Chondrocyte (in vitro differentiated cells): ENCODE measurements around the gene EXD3. TPM values are rescaled to one million over a fixed set of nuclear protein-coding genes. Genes with fewer than 3 reads are reported as not detected.

Source experiments
- DNase-seq: peaks from one replicate; pipeline ENCODE4 v3.0.0; 2021; ENCODE audit warnings: mixed read lengths, low spot score
- H3K27ac Mint-ChIP-seq: one replicate; pipeline ENCODE4 v1.8.0; 2021; ENCODE audit warnings: mild to moderate bottlenecking, moderate library complexity, mixed read lengths; ENCODE audit not compliant: unreplicated experiment
- H3K27me3 Mint-ChIP-seq: 2 replicates; pipeline ENCODE4 v1.8.0; 2021; ENCODE audit warnings: low read depth, mixed read lengths
- H3K36me3 Mint-ChIP-seq: 2 replicates; pipeline ENCODE4 v1.8.0; 2021; ENCODE audit warnings: low read depth, mixed read lengths
- H3K4me1 Mint-ChIP-seq: 2 replicates; pipeline ENCODE4 v1.8.0; 2021; ENCODE audit warnings: low read depth, mild to moderate bottlenecking, mixed read lengths
- H3K4me3 Mint-ChIP-seq: one replicate; pipeline ENCODE4 v1.8.0; 2021; ENCODE audit warnings: mild to moderate bottlenecking, moderate library complexity, mixed read lengths; ENCODE audit not compliant: unreplicated experiment
- H3K9me3 Mint-ChIP-seq: 2 replicates; pipeline ENCODE4 v1.8.0; 2021; ENCODE audit warnings: low read depth, mixed read lengths
- total RNA-seq: library from RNA; stranded (reverse); gene quantifications from 3 replicates; pipeline ENCODE4 v1.2.1, GENCODE V29; 2021
- TF ChIP-seq, protein P1 (sequence below): fragments of 200-600 bp; sonication (generic); IDR thresholded peaks from 2 replicates; pipeline ENCODE4 v1.5.0; 2021; ENCODE audit warnings: antibody characterized with exemption, mild to moderate bottlenecking, moderate library complexity

The EXD3 gene
- total RNA-seq, 1 donor from 2014 or later: 11.6 TPM

GRCh38 chr9:137460363-137461315 lies 37.7 kb upstream of the EXD3 start:
- Mint-ChIP-seq H3K27ac (no peak overlapping the region), H3K27me3 (no peaks in the 10 kb centered on the region), H3K4me1 (peaks cover 23% of the 10 kb centered on the region), H3K9me3 (no peaks in the 10 kb centered on the region), H3K36me3 (peaks cover 1% of the 10 kb centered on the region), H3K4me3 (no peak overlapping the region)
- DNase-seq: no peak
- TF ChIP-seq, protein P1, sequence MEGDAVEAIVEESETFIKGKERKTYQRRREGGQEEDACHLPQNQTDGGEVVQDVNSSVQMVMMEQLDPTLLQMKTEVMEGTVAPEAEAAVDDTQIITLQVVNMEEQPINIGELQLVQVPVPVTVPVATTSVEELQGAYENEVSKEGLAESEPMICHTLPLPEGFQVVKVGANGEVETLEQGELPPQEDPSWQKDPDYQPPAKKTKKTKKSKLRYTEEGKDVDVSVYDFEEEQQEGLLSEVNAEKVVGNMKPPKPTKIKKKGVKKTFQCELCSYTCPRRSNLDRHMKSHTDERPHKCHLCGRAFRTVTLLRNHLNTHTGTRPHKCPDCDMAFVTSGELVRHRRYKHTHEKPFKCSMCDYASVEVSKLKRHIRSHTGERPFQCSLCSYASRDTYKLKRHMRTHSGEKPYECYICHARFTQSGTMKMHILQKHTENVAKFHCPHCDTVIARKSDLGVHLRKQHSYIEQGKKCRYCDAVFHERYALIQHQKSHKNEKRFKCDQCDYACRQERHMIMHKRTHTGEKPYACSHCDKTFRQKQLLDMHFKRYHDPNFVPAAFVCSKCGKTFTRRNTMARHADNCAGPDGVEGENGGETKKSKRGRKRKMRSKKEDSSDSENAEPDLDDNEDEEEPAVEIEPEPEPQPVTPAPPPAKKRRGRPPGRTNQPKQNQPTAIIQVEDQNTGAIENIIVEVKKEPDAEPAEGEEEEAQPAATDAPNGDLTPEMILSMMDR: no peak

DNA sequence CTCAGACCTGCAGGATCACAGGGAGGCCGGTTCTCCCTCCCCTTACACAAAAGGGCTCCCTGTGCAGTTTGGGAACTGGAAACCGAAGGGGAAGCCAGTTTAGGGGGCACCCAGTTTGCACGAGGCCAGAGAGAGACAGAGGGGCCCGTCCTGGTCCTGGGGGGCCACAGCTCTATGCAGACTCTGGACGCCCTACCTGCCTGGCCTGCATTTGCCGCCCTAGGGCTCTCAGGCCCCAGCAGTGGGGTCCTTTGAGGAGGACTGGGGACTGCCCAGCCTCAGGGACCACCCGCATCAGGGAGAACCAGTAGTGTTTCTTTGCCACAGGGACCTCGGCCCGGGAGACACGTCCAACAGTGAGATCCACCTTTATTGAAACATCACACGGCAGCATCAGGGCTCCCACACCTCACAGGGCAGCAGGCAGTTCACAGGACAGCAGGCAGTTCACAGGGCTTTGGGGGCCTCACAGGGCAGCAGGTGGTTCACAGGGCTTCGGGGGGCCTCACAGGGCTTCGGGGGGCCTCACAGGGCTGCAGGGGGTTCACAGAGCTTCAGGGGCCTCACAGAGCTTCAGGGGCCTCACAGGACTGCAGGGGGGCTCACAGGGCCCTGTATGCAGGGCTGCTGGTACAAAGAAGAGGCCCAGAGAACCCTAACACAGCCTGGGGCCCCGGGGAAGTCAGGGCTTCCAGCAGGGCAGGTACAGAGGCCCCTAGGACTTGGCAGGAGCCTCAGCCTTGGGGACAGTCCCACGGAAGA lies 36.8 kb upstream of the EXD3 start:
- DNase-seq: no peak
- Mint-ChIP-seq H3K27ac (no peak overlapping the region), H3K4me1 (peaks cover 31% of the 10 kb centered on the region), H3K9me3 (no peaks in the 10 kb centered on the region), H3K36me3 (peaks cover 2% of the 10 kb centered on the region), H3K27me3 (no peaks in the 10 kb centered on the region), H3K4me3 (peak overlapping the region; percentile 40)
- TF ChIP-seq, protein P1: no peak

DNA sequence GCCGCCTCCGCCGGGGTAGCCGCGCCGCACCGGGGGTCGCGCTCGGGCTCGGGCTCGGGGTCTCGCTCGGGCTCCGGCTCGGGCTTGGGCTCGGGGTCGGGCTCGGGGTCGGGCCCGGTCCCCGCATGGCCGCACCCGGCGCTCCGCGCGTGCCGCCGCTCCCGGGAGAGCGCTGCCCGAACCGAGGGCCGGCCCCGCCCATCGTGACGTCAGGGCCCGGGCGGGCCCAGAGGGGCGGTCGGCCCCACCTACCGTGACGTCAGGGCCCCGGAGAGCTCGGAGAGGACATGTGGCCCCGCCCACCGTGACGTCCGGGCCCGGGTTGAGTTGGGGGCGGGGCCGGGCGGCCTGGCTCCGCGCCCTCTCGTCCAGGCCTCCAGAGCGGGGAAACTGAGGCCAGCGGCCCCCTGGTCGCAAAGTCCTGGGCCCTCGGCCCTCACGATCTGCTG lies 36.2 kb upstream of the EXD3 start, which contains the start of gene NSMF:
NSMF (minus strand) TSS at position 183 of the 449 bp plus-strand sequence. CDS start 232 bp downstream, outside the sequence.
- H3K4me3 Mint-ChIP-seq: peak within 1 kb of the TSS; percentile 59
- no peaks in the 10 kb centered on the region for H3K9me3 Mint-ChIP-seq
- peak; percentile 97 for DNase-seq
- TF ChIP-seq, protein P1: no peak
- H3K36me3 Mint-ChIP-seq: peaks cover 3% of the 10 kb centered on the region
- no peak within 1 kb of the TSS for H3K27ac Mint-ChIP-seq
- H3K27me3 Mint-ChIP-seq: no peaks in the 10 kb centered on the region
- H3K4me1 Mint-ChIP-seq: peaks cover 36% of the 10 kb centered on the region

DNA sequence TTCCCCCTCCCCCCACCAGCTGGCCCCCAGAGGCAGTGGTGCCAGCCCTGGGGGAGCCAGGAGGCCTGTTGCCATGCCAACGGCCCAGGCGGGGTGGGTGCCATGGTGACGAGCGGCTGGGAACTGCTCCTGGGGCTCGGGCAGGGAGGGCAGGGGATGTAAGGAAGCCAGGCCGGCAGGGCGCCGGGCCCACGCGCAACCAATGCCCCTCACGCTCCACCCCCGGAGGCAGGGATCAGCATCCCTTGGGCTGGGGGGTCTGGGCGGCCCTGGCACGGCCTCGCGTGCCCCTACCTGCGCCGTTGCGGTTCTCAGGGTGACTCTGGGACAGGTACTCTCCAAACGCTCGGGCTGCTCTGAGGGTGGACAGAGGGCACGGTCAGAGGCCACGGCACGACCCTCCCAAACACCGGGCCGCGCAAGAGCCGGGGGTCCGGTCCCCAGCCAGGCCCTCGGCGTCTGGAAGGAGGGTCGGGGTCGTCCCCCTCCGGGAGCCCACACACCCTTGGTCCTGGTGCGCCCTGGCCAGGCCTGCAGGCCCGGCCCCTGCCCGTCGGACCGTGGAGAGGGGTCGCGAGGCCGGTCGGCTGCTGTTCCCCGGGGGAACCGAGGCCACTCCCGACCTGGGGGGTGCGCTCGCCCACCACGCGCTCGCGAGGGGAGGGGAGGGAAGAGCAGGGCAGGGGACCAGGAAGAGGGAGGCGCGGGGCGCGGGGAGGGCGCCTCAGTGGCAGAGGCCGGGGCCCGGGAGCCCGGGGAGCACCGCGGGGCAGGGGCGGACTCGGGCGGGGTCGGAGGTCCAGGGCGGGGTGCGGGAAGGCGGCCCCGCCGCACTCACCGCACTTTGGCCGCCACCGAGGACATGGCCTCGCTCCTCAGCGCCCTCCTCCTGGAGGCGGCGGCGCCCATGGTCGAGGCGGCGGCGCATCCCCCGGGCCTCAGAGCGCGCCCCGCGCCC lies 35.5 kb upstream of the EXD3 start:
- DNase-seq: no peak
- Mint-ChIP-seq H3K9me3 (no peaks in the 10 kb centered on the region), H3K36me3 (peaks cover 3% of the 10 kb centered on the region), H3K4me3 (peak overlapping the region; percentile 59), H3K27ac (no peak overlapping the region), H3K4me1 (peaks cover 36% of the 10 kb centered on the region), H3K27me3 (no peaks in the 10 kb centered on the region)
- TF ChIP-seq, protein P1: peak; percentile 25
